ENCODE measurements around the gene SCLT1. TPM values are rescaled to one million over a fixed set of nuclear protein-coding genes. Genes with fewer than 3 reads are reported as not detected.
A peak's percentile ranks its signal among the peaks of the same experiment; 100 is the strongest.

The SCLT1 gene
- total and polyA plus RNA-seq, 2 of the 8 experiments (the other 6 are each of a cell fraction or from before 2014, with no cell fraction given) = 4.8 to 13.1 TPM

- Histone ChIP-seq H4K20me1 (replicated peaks in 1 of 2; ENCODE audit: control insufficient read depth in 1 of 2, insufficient read depth in 2 of 2, low read length in 2 of 2) (peaks cover 12 to 18% of the 10 kb centered on the region in 2 experiments), H3K36me3 (ENCODE audit: control insufficient read depth in 2 of 4, insufficient read depth in 4 of 4, low read length in 3 of 4) (peaks cover 35 to 96% (median 75%) of the 10 kb centered on the region in 4 experiments)
- CTCF ChIA-PET (ENCODE audit: partially characterized antibody) = no interaction called here
Measured at GRCh38 chr4:128869776-128870509, 223.4 kb downstream of the SCLT1 start.

More at GRCh38 chr4:128869776-128870509, 223.4 kb downstream of the SCLT1 start:
- Histone ChIP-seq H4K5ac (ENCODE audit: insufficient read length, low read depth, low read length) (no peak overlapping the region), H2BK5ac (ENCODE audit: low read depth, low read length) (no peak overlapping the region), H2AK5ac (ENCODE audit: low read depth, low read length) (no peak overlapping the region), H4K91ac (replicated peaks; ENCODE audit: insufficient read length, low read length) (no peak overlapping the region), H3K9ac (replicated peaks in 1 of 4; ENCODE audit: extremely low read depth in 1 of 4, low read depth in 3 of 4, low read length in 3 of 4) (no peak overlapping the region), H3K4me3 (ENCODE audit: extremely low read depth in 1 of 4, insufficient read depth in 2 of 4, low read depth in 3 of 4, low read length in 4 of 4) (no peak overlapping the region), H3K9me3 (ENCODE audit: insufficient read depth in 2 of 2, low read depth in 1 of 2, low read length in 1 of 2) (no peaks in the 10 kb centered on the region), H3K79me2 (ENCODE audit: control insufficient read depth in 1 of 2, insufficient read depth in 2 of 2, low read length in 2 of 2) (peaks cover 0 to 27% of the 10 kb centered on the region in 2 experiments; a peak in 2 of 4 replicates), H2BK20ac (ENCODE audit: low read length) (no peak overlapping the region), H2BK120ac (replicated peaks; ENCODE audit: low read depth, low read length) (no peak overlapping the region), H3K23me2 (ENCODE audit: low read depth, low read length) (no peaks in the 10 kb centered on the region), H3K79me1 (ENCODE audit: low read depth, low read length) (no peaks in the 10 kb centered on the region; the same call in 1 of the 2 replicates), H3K4me1 (replicated peaks in 1 of 4; ENCODE audit: control insufficient read depth in 3 of 4, insufficient read depth in 4 of 4, low read length in 3 of 4) (peaks cover 0 to 2% (median 0%) of the 10 kb centered on the region in 4 experiments; a peak in 1 of 7 replicates), H3K14ac (ENCODE audit: insufficient read length) (no peak overlapping the region), H2BK12ac (ENCODE audit: low read depth, low read length) (no peak overlapping the region), H2BK15ac (ENCODE audit: low read length) (no peak overlapping the region), H3K18ac (ENCODE audit: extremely low read depth, low read length) (no peak overlapping the region), H4K8ac (ENCODE audit: extremely low read depth, insufficient read depth, low read length) (no peak overlapping the region), H2AFZ (ENCODE audit: low read length) (no peak overlapping the region), H3K27me3 (replicated peaks in 1 of 4; ENCODE audit: control insufficient read depth in 3 of 4, extremely low read depth in 1 of 4, insufficient read depth in 3 of 4, low read length in 3 of 4) (no peaks in the 10 kb centered on the region), H3K4ac (replicated peaks; ENCODE audit: insufficient read length, low read depth, low read length) (no peak overlapping the region), H3K4me2 (ENCODE audit: insufficient read depth in 1 of 2, low read depth in 2 of 2, low read length in 2 of 2) (no peak overlapping the region), H3K56ac (replicated peaks; ENCODE audit: insufficient read length, low read depth, low read length) (no peak overlapping the region), H3K23ac (ENCODE audit: insufficient read length) (no peak overlapping the region), H3K27ac (ENCODE audit: low read depth, low read length) (no peak overlapping the region)
- no peak for FAIRE-seq
- peak in 1 of 2 experiments; percentile 22 for DNase-seq (ENCODE audit: low read depth in 1 of 2, low spot score in 2 of 2)
- TF ChIP-seq POLR2A (IDR thresholded peaks at IDR 0.05; ENCODE audit: control extremely low read depth in 1 of 2, low read depth in 2 of 2, low read length in 2 of 2) (peak in 1 of 2 experiments; percentile 48; a peak in 1 of 3 replicates), USF2 (IDR thresholded peaks at IDR 0.05; ENCODE audit: low read length) (no peak), POLR2AphosphoS5 (IDR thresholded peaks at IDR 0.05; ENCODE audit: low read depth, low read length) (0 out of 2 replicates have a peak, but pooled peaks have one; percentile 28)
- POLR2A ChIA-PET (ENCODE audit: partially characterized antibody) = interaction anchor here (1.0 to 5.6 kb wide), 5 partner anchors 8 to 90 kb away, joined by 3 to 46 read pairs (median 6); no protein-coding TSS in a partner anchor
- 78% methylated on average over 2 of the region's 2 CpGs; no CpG with 5 or more reads in 1 of the 2 experiments for WGBS, 2 experiments (ENCODE audit: extremely low coverage in 1 of 2, insufficient coverage in 1 of 2, insufficient read length in 1 of 2, insufficient replicate concordance in 2 of 2, low coverage in 1 of 2, low lambda C conversion rate in 2 of 2, missing lambda C conversion rate in 1 of 2)

Measured in H1 (cell line).